Measurements from ENCODE around the gene LIMS1.
"Not testable (repeated sequence)": the region's sequence is repeated elsewhere in the genome, so short reads cannot be mapped to it uniquely, and the experiment has no call there.

DNA sequence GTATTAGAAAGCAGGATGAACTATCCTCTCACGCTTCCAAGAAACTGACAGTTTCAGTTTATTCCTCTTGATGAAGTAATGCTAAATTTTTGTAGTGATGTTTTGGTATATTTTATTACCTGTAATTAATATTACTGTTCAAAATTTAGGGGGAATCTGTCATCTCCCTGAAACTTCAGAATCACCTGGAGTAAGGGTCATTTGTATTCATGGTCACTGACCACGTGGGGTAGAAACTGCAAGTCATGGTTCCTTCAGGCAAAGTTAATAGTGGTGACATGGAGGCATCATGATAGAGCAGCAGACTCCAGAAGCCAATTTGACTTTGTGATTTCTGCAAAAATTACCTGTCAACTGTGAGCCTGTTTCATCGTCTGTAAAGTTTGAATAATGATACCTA, 38.1 kb upstream of the LIMS1 start:
- TF ChIP-seq, protein P1, sequence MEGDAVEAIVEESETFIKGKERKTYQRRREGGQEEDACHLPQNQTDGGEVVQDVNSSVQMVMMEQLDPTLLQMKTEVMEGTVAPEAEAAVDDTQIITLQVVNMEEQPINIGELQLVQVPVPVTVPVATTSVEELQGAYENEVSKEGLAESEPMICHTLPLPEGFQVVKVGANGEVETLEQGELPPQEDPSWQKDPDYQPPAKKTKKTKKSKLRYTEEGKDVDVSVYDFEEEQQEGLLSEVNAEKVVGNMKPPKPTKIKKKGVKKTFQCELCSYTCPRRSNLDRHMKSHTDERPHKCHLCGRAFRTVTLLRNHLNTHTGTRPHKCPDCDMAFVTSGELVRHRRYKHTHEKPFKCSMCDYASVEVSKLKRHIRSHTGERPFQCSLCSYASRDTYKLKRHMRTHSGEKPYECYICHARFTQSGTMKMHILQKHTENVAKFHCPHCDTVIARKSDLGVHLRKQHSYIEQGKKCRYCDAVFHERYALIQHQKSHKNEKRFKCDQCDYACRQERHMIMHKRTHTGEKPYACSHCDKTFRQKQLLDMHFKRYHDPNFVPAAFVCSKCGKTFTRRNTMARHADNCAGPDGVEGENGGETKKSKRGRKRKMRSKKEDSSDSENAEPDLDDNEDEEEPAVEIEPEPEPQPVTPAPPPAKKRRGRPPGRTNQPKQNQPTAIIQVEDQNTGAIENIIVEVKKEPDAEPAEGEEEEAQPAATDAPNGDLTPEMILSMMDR (optimal IDR thresholded peaks at IDR 0.05 in 1 of 3, IDR thresholded peaks at IDR 0.05 in 1 of 3, conservative IDR thresholded peaks at IDR 0.05 in 1 of 3; ENCODE audit: extremely low read depth in 1 of 3, insufficient read depth in 2 of 3, low read length in 3 of 3): not testable (repeated sequence)
- not testable (repeated sequence) for TF ChIP-seq EZH2 (IDR thresholded peaks at IDR 0.05; ENCODE audit: low read length)
